Measurements from ENCODE around the gene ASAH2. TPM values are rescaled to one million over a fixed set of nuclear protein-coding genes. Genes with fewer than 3 reads are reported as not detected.

Gene ASAH2
- total RNA-seq, 2 donors from 2014 or later = 3.9 to 5.0 TPM

- DNase-seq = peak; percentile 29
These were observed 26.9 kb downstream of the ASAH2 start for GRCh38 chr10:50224330-50224952.

GRCh38 chr10:50222199-50222598 lies 29.1 kb downstream of the ASAH2 start:
- Histone ChIP-seq H3K9me3 (no peaks in the 10 kb centered on the region), H3K27ac (no peak overlapping the region), H3K4me3 (no peak overlapping the region), H3K36me3 (no peaks in the 10 kb centered on the region), H3K4me1 (no peaks in the 10 kb centered on the region), H3K27me3 (no peaks in the 10 kb centered on the region), H3K9ac (ENCODE audit: low read depth in 2 of 2, low read length in 2 of 2) (no peak overlapping the region)
- TF ChIP-seq, protein P1, sequence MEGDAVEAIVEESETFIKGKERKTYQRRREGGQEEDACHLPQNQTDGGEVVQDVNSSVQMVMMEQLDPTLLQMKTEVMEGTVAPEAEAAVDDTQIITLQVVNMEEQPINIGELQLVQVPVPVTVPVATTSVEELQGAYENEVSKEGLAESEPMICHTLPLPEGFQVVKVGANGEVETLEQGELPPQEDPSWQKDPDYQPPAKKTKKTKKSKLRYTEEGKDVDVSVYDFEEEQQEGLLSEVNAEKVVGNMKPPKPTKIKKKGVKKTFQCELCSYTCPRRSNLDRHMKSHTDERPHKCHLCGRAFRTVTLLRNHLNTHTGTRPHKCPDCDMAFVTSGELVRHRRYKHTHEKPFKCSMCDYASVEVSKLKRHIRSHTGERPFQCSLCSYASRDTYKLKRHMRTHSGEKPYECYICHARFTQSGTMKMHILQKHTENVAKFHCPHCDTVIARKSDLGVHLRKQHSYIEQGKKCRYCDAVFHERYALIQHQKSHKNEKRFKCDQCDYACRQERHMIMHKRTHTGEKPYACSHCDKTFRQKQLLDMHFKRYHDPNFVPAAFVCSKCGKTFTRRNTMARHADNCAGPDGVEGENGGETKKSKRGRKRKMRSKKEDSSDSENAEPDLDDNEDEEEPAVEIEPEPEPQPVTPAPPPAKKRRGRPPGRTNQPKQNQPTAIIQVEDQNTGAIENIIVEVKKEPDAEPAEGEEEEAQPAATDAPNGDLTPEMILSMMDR (IDR thresholded peaks at IDR 0.05) = no peak
- no peak for DNase-seq
- intact Hi-C loops (cut with DNase I) = loop anchor here (5.0 kb wide), 1 partner anchor 630 kb away; no protein-coding TSS in a partner anchor

More at GRCh38 chr10:50224330-50224952, 26.9 kb downstream of the ASAH2 start:
- no peaks in the 10 kb centered on the region for H3K4me1 ChIP-seq
- H3K9me3 ChIP-seq = no peaks in the 10 kb centered on the region
- H3K36me3 ChIP-seq = no peaks in the 10 kb centered on the region
- intact Hi-C loops (cut with DNase I) = loop anchor here (5.0 kb wide), 1 partner anchor 632 kb away; no protein-coding TSS in a partner anchor
- H3K27ac ChIP-seq = no peak overlapping the region
- H3K27me3 ChIP-seq = no peaks in the 10 kb centered on the region
- no peak overlapping the region for H3K9ac ChIP-seq (ENCODE audit: low read depth in 2 of 2, low read length in 2 of 2)
- TF ChIP-seq, protein P1 (IDR thresholded peaks at IDR 0.05) = peak; percentile 35
- no peak overlapping the region for H3K4me3 ChIP-seq

- intact Hi-C loops (cut with DNase I) = loop anchor here (5.0 kb wide), 1 partner anchor 629 kb away; no protein-coding TSS in a partner anchor
These were observed 29.8 kb downstream of the ASAH2 start for GRCh38 chr10:50221470-50221869.

DNA sequence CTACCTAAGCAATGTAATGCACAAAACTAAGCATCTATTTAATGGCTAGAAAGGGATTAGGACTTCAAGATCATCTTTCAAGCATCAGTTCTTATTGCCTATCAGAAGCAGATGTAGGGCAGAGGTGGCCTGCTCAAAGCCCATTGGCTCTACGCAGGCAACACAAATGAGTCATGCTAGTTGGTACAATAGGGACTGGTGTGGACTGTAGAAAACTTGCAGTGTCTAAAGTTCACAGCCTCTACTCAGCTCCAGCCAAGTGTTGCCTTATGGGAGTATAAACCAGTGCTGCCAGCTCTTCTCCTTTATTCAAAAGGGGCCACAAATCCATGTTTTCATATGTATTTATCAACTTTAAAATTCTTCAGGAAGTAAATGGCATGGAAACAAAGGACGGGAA lies 31.7 kb downstream of the ASAH2 start:
- intact Hi-C loops (cut with DNase I) = loop anchor here (5.0 kb wide), 1 partner anchor 627 kb away; no protein-coding TSS in a partner anchor
- H3K4me1 ChIP-seq = no peaks in the 10 kb centered on the region
- no peaks in the 10 kb centered on the region for H3K36me3 ChIP-seq
- no peak overlapping the region for H3K4me3 ChIP-seq
- DNase-seq = no peak
- TF ChIP-seq, protein P1 (IDR thresholded peaks at IDR 0.05) = no peak
- H3K9ac ChIP-seq (ENCODE audit: low read depth in 2 of 2, low read length in 2 of 2) = no peak overlapping the region
- H3K9me3 ChIP-seq = no peaks in the 10 kb centered on the region
- H3K27me3 ChIP-seq = no peaks in the 10 kb centered on the region
- no peak overlapping the region for H3K27ac ChIP-seq

More at GRCh38 chr10:50221470-50221869, 29.8 kb downstream of the ASAH2 start:
- H3K4me1 ChIP-seq = no peaks in the 10 kb centered on the region
- H3K27ac ChIP-seq = no peak overlapping the region
- H3K9me3 ChIP-seq = no peaks in the 10 kb centered on the region
- DNase-seq = no peak
- H3K4me3 ChIP-seq = no peak overlapping the region
- no peak overlapping the region for H3K9ac ChIP-seq (ENCODE audit: low read depth in 2 of 2, low read length in 2 of 2)
- H3K27me3 ChIP-seq = no peaks in the 10 kb centered on the region
- H3K36me3 ChIP-seq = no peaks in the 10 kb centered on the region
- TF ChIP-seq, protein P1 (IDR thresholded peaks at IDR 0.05) = no peak

- no peak for DNase-seq
- intact Hi-C loops (cut with DNase I) = no loop called here
- no peak overlapping the region for H3K27ac ChIP-seq
- H3K36me3 ChIP-seq = no peaks in the 10 kb centered on the region
- TF ChIP-seq, protein P1 (IDR thresholded peaks at IDR 0.05) = no peak
- H3K4me1 ChIP-seq = no peaks in the 10 kb centered on the region
- no peaks in the 10 kb centered on the region for H3K27me3 ChIP-seq
- no peaks in the 10 kb centered on the region for H3K9me3 ChIP-seq
- no peak overlapping the region for H3K9ac ChIP-seq (ENCODE audit: low read depth in 2 of 2, low read length in 2 of 2)
- H3K4me3 ChIP-seq = no peak overlapping the region
These were observed 32.1 kb downstream of the ASAH2 start for GRCh38 chr10:50219200-50219599.

Data from colonic mucosa (tissue), 4 donors.